Measurements from ENCODE around the gene LIPH. TPM values are rescaled to one million over a fixed set of nuclear protein-coding genes. Genes with fewer than 3 reads are reported as not detected.

The LIPH gene
- polyA plus RNA-seq, 3 donors: not detected

DNA sequence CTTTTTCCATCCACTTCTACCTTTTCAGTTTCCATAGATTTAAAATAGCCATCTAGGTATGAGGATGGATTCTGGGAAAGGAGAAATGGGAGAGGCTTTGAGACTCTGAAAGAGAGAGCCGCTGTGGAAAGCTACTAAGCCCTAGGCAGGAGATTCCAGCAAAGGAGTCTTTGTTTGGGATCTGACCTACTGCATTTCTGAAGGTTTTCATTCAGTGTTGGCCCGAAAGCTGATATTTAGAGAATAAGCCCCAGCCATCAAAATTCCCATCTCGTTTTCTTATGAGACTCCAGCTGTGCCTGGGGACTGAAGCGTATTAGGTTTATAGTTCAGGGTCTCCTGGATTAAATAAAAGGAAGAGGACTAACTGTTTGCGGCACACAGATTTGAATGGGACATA, 19.5 kb downstream of the LIPH start:
- Histone ChIP-seq H4K20me1 (ENCODE audit: insufficient read depth, low read length) (no peaks in the 10 kb centered on the region), H3K27ac (ENCODE audit: low read depth in 1 of 2, low read length in 2 of 2) (no peak overlapping the region), H3K4me2 (replicated peaks; ENCODE audit: extremely low read depth, low read length, poor library complexity, severe bottlenecking) (no peak overlapping the region), H3K9me3 (replicated peaks in 1 of 2; ENCODE audit: control insufficient read depth in 1 of 2, insufficient read depth in 1 of 2, low read length in 2 of 2) (no peaks in the 10 kb centered on the region), H3K9ac (ENCODE audit: insufficient read depth, low read length, poor library complexity, severe bottlenecking) (no peak overlapping the region), H2AFZ (ENCODE audit: insufficient read depth, low read depth, low read length, poor library complexity, severe bottlenecking) (no peak overlapping the region), H3K4me1 (ENCODE audit: control insufficient read depth in 1 of 2, insufficient read depth in 2 of 2, low read length in 2 of 2) (peaks cover 12 to 13% of the 10 kb centered on the region in 2 donors), H3K36me3 (replicated peaks in 1 of 2; ENCODE audit: control insufficient read depth in 1 of 2, insufficient read depth in 2 of 2, low read length in 2 of 2) (no peaks in the 10 kb centered on the region), H3K79me2 (ENCODE audit: insufficient read depth, low read length) (no peaks in the 10 kb centered on the region), H3K27me3 (ENCODE audit: control insufficient read depth in 2 of 2, insufficient read depth in 2 of 2, low read length in 2 of 2) (no peaks in the 10 kb centered on the region), H3K4me3 (replicated peaks in 1 of 3; ENCODE audit: low read depth in 2 of 3, low read length in 3 of 3) (no peak overlapping the region)
- H3K4me3 Mint-ChIP-seq: no peak overlapping the region
- peaks cover 2 to 9% (median 4%) of the 10 kb centered on the region in 3 donors for H3K27me3 Mint-ChIP-seq (ENCODE audit: low read depth in 3 of 3)
- H3K9me3 Mint-ChIP-seq: peaks cover 0 to under 1% (median 0%) of the 10 kb centered on the region in 7 donors
- no CpG with 5 or more reads among the region's 5 CpGs for WGBS (ENCODE audit: insufficient coverage)
- H3K27ac Mint-ChIP-seq: no peak overlapping the region
- no peak for DNase-seq
- TF ChIP-seq, protein P1, sequence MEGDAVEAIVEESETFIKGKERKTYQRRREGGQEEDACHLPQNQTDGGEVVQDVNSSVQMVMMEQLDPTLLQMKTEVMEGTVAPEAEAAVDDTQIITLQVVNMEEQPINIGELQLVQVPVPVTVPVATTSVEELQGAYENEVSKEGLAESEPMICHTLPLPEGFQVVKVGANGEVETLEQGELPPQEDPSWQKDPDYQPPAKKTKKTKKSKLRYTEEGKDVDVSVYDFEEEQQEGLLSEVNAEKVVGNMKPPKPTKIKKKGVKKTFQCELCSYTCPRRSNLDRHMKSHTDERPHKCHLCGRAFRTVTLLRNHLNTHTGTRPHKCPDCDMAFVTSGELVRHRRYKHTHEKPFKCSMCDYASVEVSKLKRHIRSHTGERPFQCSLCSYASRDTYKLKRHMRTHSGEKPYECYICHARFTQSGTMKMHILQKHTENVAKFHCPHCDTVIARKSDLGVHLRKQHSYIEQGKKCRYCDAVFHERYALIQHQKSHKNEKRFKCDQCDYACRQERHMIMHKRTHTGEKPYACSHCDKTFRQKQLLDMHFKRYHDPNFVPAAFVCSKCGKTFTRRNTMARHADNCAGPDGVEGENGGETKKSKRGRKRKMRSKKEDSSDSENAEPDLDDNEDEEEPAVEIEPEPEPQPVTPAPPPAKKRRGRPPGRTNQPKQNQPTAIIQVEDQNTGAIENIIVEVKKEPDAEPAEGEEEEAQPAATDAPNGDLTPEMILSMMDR (IDR thresholded peaks at IDR 0.05): no peak
- intact Hi-C loops (cut with micrococcal nuclease): no loop called here
- peaks cover 10% of the 10 kb centered on the region for H3K4me1 Mint-ChIP-seq
- H3K36me3 Mint-ChIP-seq: no peaks in the 10 kb centered on the region

DNA sequence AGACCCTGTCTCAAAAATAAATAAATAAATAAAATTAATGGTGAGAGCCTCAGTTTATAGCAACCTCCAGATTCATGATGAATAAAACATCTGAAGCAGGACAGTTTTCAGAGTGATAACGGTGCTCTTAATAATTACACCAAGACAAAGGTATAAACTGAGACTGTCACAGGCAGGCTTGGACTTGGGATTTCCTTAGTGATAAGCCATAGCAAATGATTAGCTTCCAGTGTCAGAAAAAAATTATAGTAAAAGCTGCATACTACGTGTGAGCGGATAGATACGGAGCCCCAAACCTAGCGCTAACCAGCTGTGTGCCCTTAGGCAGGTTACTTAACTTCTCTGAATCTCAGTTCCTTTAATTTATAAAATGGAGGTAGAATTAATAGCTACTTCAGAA, 21.5 kb downstream of the LIPH start:
- peaks cover 3 to 9% (median 6%) of the 10 kb centered on the region in 3 donors for H3K27me3 Mint-ChIP-seq (ENCODE audit: low read depth in 3 of 3)
- no peaks in the 10 kb centered on the region for H3K36me3 ChIP-seq (replicated peaks in 1 of 2; ENCODE audit: control insufficient read depth in 1 of 2, insufficient read depth in 2 of 2, low read length in 2 of 2)

More for the DNA sequence above, 21.5 kb downstream of the LIPH start:
- no peaks in the 10 kb centered on the region for H3K27me3 ChIP-seq (ENCODE audit: control insufficient read depth in 2 of 2, insufficient read depth in 2 of 2, low read length in 2 of 2)
- H3K27ac ChIP-seq (ENCODE audit: low read depth in 1 of 2, low read length in 2 of 2): no peak overlapping the region
- no peak for DNase-seq
- Mint-ChIP-seq H3K4me3 (no peak overlapping the region), H3K36me3 (no peaks in the 10 kb centered on the region), H3K9me3 (peaks cover 0 to 2% (median 0%) of the 10 kb centered on the region in 7 donors), H3K4me1 (no peaks in the 10 kb centered on the region), H3K27ac (no peak overlapping the region)
- no peak overlapping the region for H2AFZ ChIP-seq (ENCODE audit: insufficient read depth, low read depth, low read length, poor library complexity, severe bottlenecking)
- no peaks in the 10 kb centered on the region for H3K9me3 ChIP-seq (replicated peaks in 1 of 2; ENCODE audit: control insufficient read depth in 1 of 2, insufficient read depth in 1 of 2, low read length in 2 of 2)
- H3K4me2 ChIP-seq (replicated peaks; ENCODE audit: extremely low read depth, low read length, poor library complexity, severe bottlenecking): no peak overlapping the region
- H3K4me3 ChIP-seq (replicated peaks in 1 of 3; ENCODE audit: low read depth in 2 of 3, low read length in 3 of 3): no peak overlapping the region
- TF ChIP-seq, protein P1 (IDR thresholded peaks at IDR 0.05): no peak
- no CpG with 5 or more reads among the region's 5 CpGs for WGBS (ENCODE audit: insufficient coverage)
- H3K79me2 ChIP-seq (ENCODE audit: insufficient read depth, low read length): no peaks in the 10 kb centered on the region
- H3K9ac ChIP-seq (ENCODE audit: insufficient read depth, low read length, poor library complexity, severe bottlenecking): no peak overlapping the region
- H4K20me1 ChIP-seq (ENCODE audit: insufficient read depth, low read length): no peaks in the 10 kb centered on the region
- intact Hi-C loops (cut with micrococcal nuclease): no loop called here
- H3K4me1 ChIP-seq (ENCODE audit: control insufficient read depth in 1 of 2, insufficient read depth in 2 of 2, low read length in 2 of 2): no peaks in the 10 kb centered on the region

Data from CD14-positive monocyte (primary cell).